NCI-H146 treated with DMSO at 0.1 percent for 48 hours (cell line): ENCODE data around the gene CD72.
"Not testable (repeated sequence)": the region's sequence is repeated elsewhere in the genome, so short reads cannot be mapped to it uniquely, and the experiment has no call there.

Source experiments
- DNase-seq: peaks from one replicate; lab custom pipeline; 2025; ENCODE audit not compliant: unreplicated experiment; lab: John Stamatoyannopoulos, UW

CD72 gene

GRCh38 chr9:35593581-35593980 is 24.6 kb downstream of the CD72 start:
- no peak for DNase-seq

- DNase-seq = not testable (repeated sequence)
Observed at GRCh38 chr9:35588506-35588905, 29.7 kb downstream of the CD72 start.

GRCh38 chr9:35584681-35585080 is 33.5 kb downstream of the CD72 start:
- DNase-seq = not testable (repeated sequence)

- not testable (repeated sequence) for DNase-seq
Observed at GRCh38 chr9:35583521-35583920, 34.7 kb downstream of the CD72 start.

- DNase-seq = not testable (repeated sequence)
Observed at GRCh38 chr9:35579659-35580227, 38.5 kb downstream of the CD72 start.

GRCh38 chr9:35579130-35579529 is 39.1 kb downstream of the CD72 start:
- DNase-seq = no peak

- DNase-seq = no peak
Observed at GRCh38 chr9:35577486-35577885, 40.7 kb downstream of the CD72 start.

GRCh38 chr9:35575478-35575877 is 42.7 kb downstream of the CD72 start:
- no peak for DNase-seq

GRCh38 chr9:35574578-35575122 is 43.6 kb downstream of the CD72 start:
- no peak for DNase-seq

GRCh38 chr9:35570709-35571504 is 47.3 kb downstream of the CD72 start:
- DNase-seq = no peak

- no peak for DNase-seq
Observed at GRCh38 chr9:35569206-35569605, 49.0 kb downstream of the CD72 start.

- no peak for DNase-seq
Observed at GRCh38 chr9:35568196-35568595, 50.0 kb downstream of the CD72 start.

GRCh38 chr9:35566417-35566816 is 51.8 kb downstream of the CD72 start:
- DNase-seq = no peak

- DNase-seq = no peak
Observed at GRCh38 chr9:35564658-35565061, 53.6 kb downstream of the CD72 start.

GRCh38 chr9:35563791-35564197 is 54.4 kb downstream of the CD72 start:
- no peak for DNase-seq

GRCh38 chr9:35562895-35563780 is 55.1 kb downstream of the CD72 start:
- DNase-seq = no peak

- DNase-seq = no peak
Observed at GRCh38 chr9:35561468-35562261, 56.5 kb downstream of the CD72 start.

- DNase-seq = no peak
Observed at GRCh38 chr9:35560625-35561337, 57.4 kb downstream of the CD72 start.
